SK-N-SH treated with all-trans-retinoic acid at 6 μM for 48 hours (cell line): ENCODE measurements around the gene ZNF423.

Source experiments
- ARNTL ChIP-seq: fragments of 450-650 bp; formaldehyde crosslinking; IDR thresholded peaks from 2 replicates; pipeline ENCODE4 v1.5.0; 2020; ENCODE audit warnings: low read depth, mild to moderate bottlenecking, moderate library complexity, borderline replicate concordance
- CREB5 ChIP-seq: fragments of 250-450 bp; sonication (Bioruptor Pico); IDR thresholded peaks from 2 replicates; pipeline ENCODE4 v1.5.1; 2020; ENCODE audit warnings: low read depth, mild to moderate bottlenecking, moderate library complexity
- CSRNP3 ChIP-seq: fragments of 250-450 bp; sonication (Bioruptor Pico); IDR thresholded peaks from 2 replicates; pipeline ENCODE4 v1.5.1; 2021; ENCODE audit warnings: mild to moderate bottlenecking, moderate library complexity
- ESRRG ChIP-seq: fragments of 250-450 bp; sonication (Bioruptor Pico); IDR thresholded peaks from 2 replicates; pipeline ENCODE4 v1.6.1; 2021; ENCODE audit warnings: mild to moderate bottlenecking
- PATZ1 ChIP-seq: fragments of 250-450 bp; sonication (Bioruptor Pico); IDR thresholded peaks from 2 replicates; pipeline ENCODE4 v1.8.0; 2020; ENCODE audit warnings: mild to moderate bottlenecking, moderate library complexity, borderline replicate concordance
- POU6F1 ChIP-seq: fragments of 250-450 bp; sonication (Bioruptor Pico); IDR thresholded peaks from 2 replicates; pipeline ENCODE4 v1.8.0; 2021; ENCODE audit warnings: low read depth, mild to moderate bottlenecking, moderate library complexity, borderline replicate concordance
- RARB ChIP-seq: fragments of 250-450 bp; sonication (Bioruptor Pico); IDR thresholded peaks from 2 replicates; pipeline ENCODE4 v1.8.0; 2021; ENCODE audit warnings: mild to moderate bottlenecking, moderate library complexity
- TCF4 ChIP-seq: fragments of 250-450 bp; sonication (Bioruptor Pico); IDR thresholded peaks from 2 replicates; pipeline ENCODE4 v1.8.0; 2021; ENCODE audit warnings: mild to moderate bottlenecking, moderate library complexity, borderline replicate concordance
- TOX ChIP-seq: fragments of 250-450 bp; sonication (Bioruptor Pico); IDR thresholded peaks from 2 replicates; pipeline ENCODE4 v1.8.0; 2021; ENCODE audit warnings: mild to moderate bottlenecking, moderate library complexity, borderline replicate concordance
- TSHZ2 ChIP-seq: fragments of 250-450 bp; sonication (Bioruptor Pico); IDR thresholded peaks from 2 replicates; pipeline ENCODE4 v1.5.0; 2020; ENCODE audit warnings: mild to moderate bottlenecking, moderate library complexity
- ZFP3 ChIP-seq: fragments of 250-450 bp; sonication (Bioruptor Pico); IDR thresholded peaks from 2 replicates; pipeline ENCODE4 v1.5.0; 2020; ENCODE audit warnings: mild to moderate bottlenecking, moderate library complexity
- ZFP30 ChIP-seq: fragments of 450-650 bp; formaldehyde crosslinking; IDR thresholded peaks from 2 replicates; pipeline ENCODE4 v1.5.0; 2022; ENCODE audit warnings: mild to moderate bottlenecking, moderate library complexity
- ZNF70 ChIP-seq: fragments of 450-650 bp; formaldehyde crosslinking; IDR thresholded peaks from 2 replicates; pipeline ENCODE4 v1.5.0; 2020; ENCODE audit warnings: mild to moderate bottlenecking, moderate library complexity

GRCh38 chr16:49558451-49558850, 297.5 kb downstream of the ZNF423 start:
- no peak for TF ChIP-seq ARNTL (CRISPR knock-in tag)
- no peak for TF ChIP-seq TOX
- no peak for TF ChIP-seq CSRNP3 (CRISPR knock-in tag)
- no peak for TF ChIP-seq TSHZ2 (CRISPR knock-in tag)
- TF ChIP-seq PATZ1: no peak
- TF ChIP-seq RARB (CRISPR knock-in tag): no peak
- no peak for TF ChIP-seq ESRRG
- TF ChIP-seq ZNF70 (CRISPR knock-in tag): no peak
- no peak for TF ChIP-seq ZFP30
- TF ChIP-seq POU6F1 (CRISPR knock-in tag): no peak
- TF ChIP-seq ZFP3: no peak
- no peak for TF ChIP-seq CREB5 (CRISPR knock-in tag)
- no peak for TF ChIP-seq TCF4 (CRISPR knock-in tag)
